Erythroblast (primary cell): Measurements from ENCODE around the gene MEX3B.

ENCODE experiments used
- GATA1 ChIP-seq: IDR thresholded peaks from 2 replicates; pipeline ENCODE4 v1.6.1; 2011; ENCODE audit warnings: low read depth, mild to moderate bottlenecking, control low read depth, low read length, moderate library complexity
- POLR2A ChIP-seq: IDR thresholded peaks from 2 replicates; pipeline ENCODE4 v1.6.1; 2011; ENCODE audit warnings: mild to moderate bottlenecking, low read length

DNA sequence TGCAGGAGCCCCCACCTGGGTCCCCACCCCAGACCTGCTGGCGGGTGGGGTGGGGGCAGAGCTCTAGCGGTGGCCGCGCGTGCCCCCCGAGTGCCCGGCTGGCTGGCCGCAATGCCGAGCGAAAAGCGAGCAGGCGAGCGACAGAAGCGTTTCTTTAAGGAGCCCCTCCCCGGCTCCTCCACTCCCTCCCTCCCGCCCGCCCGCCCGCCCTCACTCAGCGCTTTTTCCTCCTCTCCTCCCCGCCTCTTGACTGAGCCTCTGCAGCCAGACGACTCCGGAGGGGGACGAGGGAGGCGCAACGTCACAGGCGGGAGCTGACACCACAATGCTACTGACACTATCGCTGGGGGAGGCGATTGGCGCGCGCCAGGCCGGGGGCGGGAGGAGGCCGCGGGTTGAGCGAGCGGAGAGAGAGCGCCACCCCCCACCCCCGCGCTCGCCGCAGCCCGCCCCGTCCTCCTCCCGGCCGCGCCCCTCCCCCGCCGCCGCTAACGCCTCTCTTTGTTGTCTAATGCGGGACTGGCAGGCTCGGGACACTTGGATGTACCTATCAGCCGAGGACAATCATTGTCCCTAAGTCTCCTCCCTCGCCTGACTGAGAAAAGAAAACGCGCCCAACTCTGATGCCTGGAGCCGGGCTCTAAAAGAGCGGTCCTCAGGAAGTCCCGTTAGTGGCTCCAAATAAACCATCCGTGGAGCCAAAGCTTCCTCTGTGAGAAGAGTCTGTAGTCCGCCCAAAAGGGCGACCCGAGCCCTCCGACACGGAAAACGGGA, at the start of gene MEX3B:
- no peak for TF ChIP-seq POLR2A
- TF ChIP-seq GATA1 = no peak
